SU-DHL-6 (cell line): ENCODE data around the gene SLC18A3.

ENCODE experiments used
- H2AFZ ChIP-seq: fragments of 200-600 bp; sonication (generic); 2 replicates; pipeline ENCODE4 v1.6.1; 2014; ENCODE audit warnings: low read depth, mild to moderate bottlenecking, moderate library complexity, mixed read lengths, antibody characterized with exemption, low read length; ENCODE audit not compliant: severe bottlenecking
- H3F3A ChIP-seq: fragments of 200-600 bp; shearing (Covaris generic); 2 replicates; pipeline ENCODE4 v1.6.0; 2016; ENCODE audit warnings: antibody characterized with exemption, mild to moderate bottlenecking; ENCODE audit not compliant: insufficient read depth
- H3K27ac ChIP-seq: fragments of 200-600 bp; sonication (generic); 2 replicates; pipeline ENCODE4 v1.5.1; 2016; ENCODE audit warnings: low read depth, mild to moderate bottlenecking, low read length, moderate library complexity, mixed read lengths
- H3K27me3 ChIP-seq: fragments of 200-600 bp; sonication (generic), shearing (Covaris generic); 2 replicates; pipeline ENCODE4 v1.6.0; 2014; ENCODE audit warnings: mild to moderate bottlenecking, low read length
- H3K36me3 ChIP-seq: fragments of 200-600 bp; sonication (generic); 2 replicates; pipeline ENCODE4 v1.6.1; 2014; ENCODE audit warnings: mild to moderate bottlenecking, low read length, mixed read lengths
- H3K4me2 ChIP-seq: fragments of 300-600, 200-600 bp; shearing (Covaris generic), sonication (generic); 2 replicates; pipeline ENCODE4 v1.6.0; 2014; ENCODE audit warnings: low read length, low read depth, mild to moderate bottlenecking; ENCODE audit not compliant: poor library complexity, severe bottlenecking
- H3K4me3 ChIP-seq: fragments of 200-600 bp; sonication (generic); 2 replicates; pipeline ENCODE4 v1.5.1; 2014; ENCODE audit warnings: antibody characterized with exemption, low read length, mild to moderate bottlenecking, mixed read lengths; ENCODE audit not compliant: insufficient read depth, poor library complexity, severe bottlenecking
- H3K79me2 ChIP-seq: fragments of 200-600 bp; sonication (generic); 2 replicates; pipeline ENCODE4 v1.6.1; 2014; ENCODE audit warnings: mild to moderate bottlenecking, low read length, moderate library complexity; ENCODE audit not compliant: insufficient read depth
- H3K9ac ChIP-seq: fragments of 200-600 bp; sonication (generic); 2 replicates; pipeline ENCODE4 v1.7.0; 2014; ENCODE audit warnings: mild to moderate bottlenecking, low read length
- H3K9me2 ChIP-seq: fragments of 200-600 bp; sonication (generic); replicated peaks from 2 replicates; pipeline ENCODE4 v1.6.1; 2014; ENCODE audit warnings: low read length; ENCODE audit not compliant: insufficient read depth
- H3K9me3 ChIP-seq: fragments of 200-600 bp; sonication (generic); 2 replicates; pipeline ENCODE4 v1.6.1; 2014; ENCODE audit warnings: low read length, mixed read lengths; ENCODE audit not compliant: insufficient read depth
- H4K20me1 ChIP-seq: fragments of 200-600 bp; sonication (generic); 2 replicates; pipeline ENCODE4 v1.6.1; 2014; ENCODE audit warnings: low read depth, mild to moderate bottlenecking, antibody characterized with exemption, low read length, moderate library complexity, mixed read lengths
- CTCF ChIP-seq: fragments of 200-600 bp; sonication (generic); IDR thresholded peaks from one replicate; pipeline ENCODE4 v1.5.1; 2017; ENCODE audit warnings: antibody characterized with exemption, mild to moderate bottlenecking, low read length, moderate library complexity; ENCODE audit not compliant: insufficient read depth, poor library complexity, severe bottlenecking
- EZH2phosphoT487 ChIP-seq: fragments of 200-600 bp; sonication (generic), shearing (Covaris generic); conservative IDR thresholded peaks from 2 replicates; pipeline ENCODE4 v1.6.1; 2018; ENCODE audit warnings: mild to moderate bottlenecking, antibody characterized with exemption, low read length, moderate library complexity, mixed read lengths

The SLC18A3 gene

DNA sequence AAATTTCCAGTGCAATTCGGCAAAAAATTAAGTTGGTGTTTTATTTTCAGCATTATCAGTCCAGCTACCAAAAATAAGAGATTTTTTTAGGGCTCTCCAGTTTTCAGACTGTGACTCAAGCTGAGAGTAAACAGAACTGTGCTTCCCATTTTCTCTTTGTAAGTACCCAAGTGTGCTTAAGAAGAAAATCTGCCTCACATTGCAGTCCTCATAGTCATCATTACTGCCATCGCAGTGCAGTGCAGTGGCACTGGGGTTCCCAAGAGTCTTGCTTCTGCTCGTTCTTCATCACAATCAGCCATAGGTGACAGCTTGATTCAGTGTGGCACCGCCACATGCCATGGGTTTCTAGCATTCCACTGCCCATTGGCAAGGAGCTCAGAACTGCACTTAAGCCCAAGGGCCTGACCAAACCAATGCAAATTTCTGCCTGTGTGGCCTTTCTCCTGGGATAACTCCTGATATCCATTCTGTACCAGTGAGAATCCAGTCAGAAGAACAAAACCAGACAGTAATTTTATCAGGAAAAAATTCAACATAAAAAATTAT, 45.6 kb upstream of the SLC18A3 start:
- Histone ChIP-seq H3K4me3 (no peak overlapping the region), H3K79me2 (no peaks in the 10 kb centered on the region), H4K20me1 (no peaks in the 10 kb centered on the region), H3K4me2 (no peak overlapping the region), H3F3A (no peaks in the 10 kb centered on the region), H3K36me3 (no peaks in the 10 kb centered on the region), H3K9ac (no peak overlapping the region), H3K27ac (no peak overlapping the region), H3K9me2 (no peaks in the 10 kb centered on the region), H2AFZ (no peak overlapping the region), H3K27me3 (no peaks in the 10 kb centered on the region), H3K9me3 (no peaks in the 10 kb centered on the region)
- TF ChIP-seq CTCF = no peak

DNA sequence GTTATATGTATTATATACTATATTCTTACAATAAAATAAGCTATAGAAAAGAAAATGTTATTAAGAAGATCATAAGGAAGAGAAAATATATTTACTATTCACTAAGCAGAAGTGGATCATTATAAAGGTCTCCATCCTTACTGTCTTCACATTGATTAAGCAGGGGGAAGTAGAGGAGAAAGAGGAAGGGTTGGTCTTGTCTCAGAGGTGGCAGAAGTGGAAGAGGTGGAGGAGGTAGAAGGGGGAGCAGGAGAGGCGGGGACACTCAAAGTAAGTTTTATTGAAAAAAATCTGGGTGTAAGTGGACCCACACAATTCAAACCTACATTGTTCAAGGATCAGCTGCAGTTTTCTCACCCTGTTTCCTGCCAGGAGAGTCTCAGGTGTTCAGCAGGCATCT, 42.3 kb upstream of the SLC18A3 start:
- no peak overlapping the region for H3K4me3 ChIP-seq
- H3K4me2 ChIP-seq = no peak overlapping the region
- TF ChIP-seq EZH2phosphoT487 = no peak
- no peak for TF ChIP-seq CTCF
- H2AFZ ChIP-seq = no peak overlapping the region
- H3K27ac ChIP-seq = no peak overlapping the region
- no peak overlapping the region for H3K9ac ChIP-seq
- H3K36me3 ChIP-seq = no peaks in the 10 kb centered on the region
- H3K27me3 ChIP-seq = no peaks in the 10 kb centered on the region
- no peaks in the 10 kb centered on the region for H3K79me2 ChIP-seq
- no peaks in the 10 kb centered on the region for H3K9me3 ChIP-seq
- H4K20me1 ChIP-seq = no peaks in the 10 kb centered on the region
- H3K9me2 ChIP-seq = no peaks in the 10 kb centered on the region
- H3F3A ChIP-seq = no peaks in the 10 kb centered on the region

- Histone ChIP-seq H3K27me3 (no peaks in the 10 kb centered on the region), H3K27ac (no peak overlapping the region), H3K9me2 (no peaks in the 10 kb centered on the region), H3K9me3 (no peaks in the 10 kb centered on the region), H4K20me1 (no peaks in the 10 kb centered on the region), H2AFZ (no peak overlapping the region), H3K4me2 (no peak overlapping the region), H3K36me3 (no peaks in the 10 kb centered on the region), H3K9ac (no peak overlapping the region), H3K4me3 (no peak overlapping the region), H3K79me2 (no peaks in the 10 kb centered on the region), H3F3A (no peaks in the 10 kb centered on the region)
- TF ChIP-seq CTCF = no peak
- TF ChIP-seq EZH2phosphoT487 = no peak
Observed at GRCh38 chr10:49568235-49568634, 41.9 kb upstream of the SLC18A3 start.
